Tracheal epithelial cell (primary cell): Measurements from ENCODE around the gene ATP1A4. TPM values are rescaled to one million over a fixed set of nuclear protein-coding genes. Genes with fewer than 3 reads are reported as not detected.

Experiments
- total RNA-seq: library from RNA; depleted of rRNA; stranded (reverse); fragments of >200 nt; gene quantifications from 2 replicates; pipeline ENCODE4 v1.2.1, GENCODE V29; 2014

Gene ATP1A4
- not detected in 2 replicates for total RNA-seq

GRCh38 chr1:160151303-160151702 lies at the start of gene ATP1A4:
Gene ATP1A4, plus strand, starts transcription at chr1:160151603. Its CDS starts 438 bp downstream, at chr1:160152041.

GRCh38 chr1:160115545-160116282 lies 35.7 kb upstream of the ATP1A4 start, which contains the start of gene ATP1A2:
Gene ATP1A2, plus strand, starts transcription at chr1:160115759. Its CDS starts 103 bp downstream, at chr1:160115862.

GRCh38 chr1:160189649-160190625 lies 38.5 kb downstream of the ATP1A4 start, which contains the start of gene CASQ1:
Gene CASQ1, plus strand, starts transcription at chr1:160190575. Its CDS starts 177 bp downstream, at chr1:160190752.

GRCh38 chr1:160205242-160206035 lies 54.0 kb downstream of the ATP1A4 start, which contains the start of gene PEA15:
Gene PEA15, plus strand, starts transcription at chr1:160205384. Its CDS starts 6,161 bp downstream, at chr1:160211545.

Other genes with a start within 250 kb of the ATP1A4 start
- 262 and 368 TPM in 2 replicates for gene TAGLN2, start 226.1 kb upstream of the ATP1A4 start, total RNA-seq
- gene IGSF9, start 206.0 kb upstream of the ATP1A4 start, total RNA-seq, result 8.0 and 8.7 TPM in 2 replicates
- gene SLAMF9, start 197.4 kb upstream of the ATP1A4 start, total RNA-seq, result 5.5 and 12.1 TPM in 2 replicates
- gene PIGM, start 119.6 kb upstream of the ATP1A4 start, total RNA-seq, result 1.4 and 1.9 TPM in 2 replicates
- not detected in 2 replicates for gene KCNJ10, start 81.4 kb upstream of the ATP1A4 start, total RNA-seq
- under 0.01 and 0.21 TPM in 2 replicates for gene KCNJ9, start 70.1 kb upstream of the ATP1A4 start, total RNA-seq
- 61.0 and 85.5 TPM in 2 replicates for gene IGSF8, start 53.0 kb upstream of the ATP1A4 start, total RNA-seq
- not detected in 2 replicates for gene ATP1A2, start 35.8 kb upstream of the ATP1A4 start, total RNA-seq
- not detected in 2 replicates for gene CASQ1, start 39.0 kb downstream of the ATP1A4 start, total RNA-seq
- 33.9 and 57.8 TPM in 2 replicates for gene PEA15, start 53.8 kb downstream of the ATP1A4 start, total RNA-seq
- 38.6 and 39.0 TPM in 2 replicates for gene DCAF8, start 110.9 kb downstream of the ATP1A4 start, total RNA-seq
- gene PEX19, start 133.5 kb downstream of the ATP1A4 start, total RNA-seq, result 29.2 and 44.3 TPM in 2 replicates
- 87.0 and 170 TPM in 2 replicates for gene COPA, start 191.6 kb downstream of the ATP1A4 start, total RNA-seq
- gene NCSTN, start 191.8 kb downstream of the ATP1A4 start, total RNA-seq, result 62.4 and 93.0 TPM in 2 replicates
- gene NHLH1, start 215.5 kb downstream of the ATP1A4 start, total RNA-seq, result not detected in 2 replicates
- gene VANGL2, start 249.0 kb downstream of the ATP1A4 start, total RNA-seq, result 6.6 and 8.4 TPM in 2 replicates